ENCODE measurements around the gene SECISBP2L.

GRCh38 chr15:49041426-49041825, 4.8 kb downstream of the SECISBP2L start:
- TF ChIP-seq CTCF (IDR thresholded peaks at IDR 0.05; ENCODE audit: borderline replicate concordance, extremely low read depth, low read length, poor library complexity, severe bottlenecking) (no peak), EZH2 (IDR thresholded peaks at IDR 0.05; ENCODE audit: borderline replicate concordance, low read depth, low read length, severe bottlenecking) (no peak)
